Measurements from ENCODE around the gene MAP2K6. TPM values are rescaled to one million over a fixed set of nuclear protein-coding genes. Genes with fewer than 3 reads are reported as not detected.

The MAP2K6 gene
- total RNA-seq, 2 donors from 2014 or later: 4.4 to 34.6 TPM

DNA sequence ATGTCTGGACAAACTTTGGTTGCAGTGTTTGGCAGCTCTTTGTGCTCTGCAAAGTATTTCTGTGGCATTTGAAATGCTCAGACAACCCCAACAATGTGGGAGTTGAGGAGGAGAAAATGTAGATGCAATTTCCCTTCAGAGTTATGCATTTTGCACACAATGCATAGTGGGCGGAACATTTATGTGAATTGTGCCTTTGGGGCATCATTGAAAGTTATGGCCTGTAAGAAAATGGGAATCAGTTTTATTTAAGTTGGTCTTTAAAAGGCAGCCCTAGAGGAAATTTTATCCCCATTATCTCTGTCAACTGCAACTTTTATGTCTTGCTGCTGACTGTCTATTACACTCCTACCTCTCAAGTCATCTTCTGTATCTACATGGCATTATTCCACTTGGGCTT is 176.2 kb downstream of the MAP2K6 start:
- TF ChIP-seq, protein P1, sequence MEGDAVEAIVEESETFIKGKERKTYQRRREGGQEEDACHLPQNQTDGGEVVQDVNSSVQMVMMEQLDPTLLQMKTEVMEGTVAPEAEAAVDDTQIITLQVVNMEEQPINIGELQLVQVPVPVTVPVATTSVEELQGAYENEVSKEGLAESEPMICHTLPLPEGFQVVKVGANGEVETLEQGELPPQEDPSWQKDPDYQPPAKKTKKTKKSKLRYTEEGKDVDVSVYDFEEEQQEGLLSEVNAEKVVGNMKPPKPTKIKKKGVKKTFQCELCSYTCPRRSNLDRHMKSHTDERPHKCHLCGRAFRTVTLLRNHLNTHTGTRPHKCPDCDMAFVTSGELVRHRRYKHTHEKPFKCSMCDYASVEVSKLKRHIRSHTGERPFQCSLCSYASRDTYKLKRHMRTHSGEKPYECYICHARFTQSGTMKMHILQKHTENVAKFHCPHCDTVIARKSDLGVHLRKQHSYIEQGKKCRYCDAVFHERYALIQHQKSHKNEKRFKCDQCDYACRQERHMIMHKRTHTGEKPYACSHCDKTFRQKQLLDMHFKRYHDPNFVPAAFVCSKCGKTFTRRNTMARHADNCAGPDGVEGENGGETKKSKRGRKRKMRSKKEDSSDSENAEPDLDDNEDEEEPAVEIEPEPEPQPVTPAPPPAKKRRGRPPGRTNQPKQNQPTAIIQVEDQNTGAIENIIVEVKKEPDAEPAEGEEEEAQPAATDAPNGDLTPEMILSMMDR (IDR thresholded peaks at IDR 0.05): no peak
- no peak for TF ChIP-seq POLR2A (IDR thresholded peaks at IDR 0.05)
- WGBS, 2 donors: 96 to 100% methylated on average over 1 of the region's 1 CpG
- DNase-seq (no peak), ATAC-seq (no peak)
- peaks cover 11% of the 10 kb centered on the region for H3K4me1 ChIP-seq
- H3K4me3 ChIP-seq: no peak overlapping the region
- intact Hi-C loops (cut with DNase I): no loop called here
- H3K36me3 ChIP-seq (replicated peaks in 1 of 2; ENCODE audit: insufficient read depth in 1 of 2, low read depth in 2 of 2): no peaks in the 10 kb centered on the region
- H3K27ac ChIP-seq: no peak overlapping the region
- no peaks in the 10 kb centered on the region for H3K27me3 ChIP-seq
- H3K9me3 ChIP-seq: no peaks in the 10 kb centered on the region

DNA sequence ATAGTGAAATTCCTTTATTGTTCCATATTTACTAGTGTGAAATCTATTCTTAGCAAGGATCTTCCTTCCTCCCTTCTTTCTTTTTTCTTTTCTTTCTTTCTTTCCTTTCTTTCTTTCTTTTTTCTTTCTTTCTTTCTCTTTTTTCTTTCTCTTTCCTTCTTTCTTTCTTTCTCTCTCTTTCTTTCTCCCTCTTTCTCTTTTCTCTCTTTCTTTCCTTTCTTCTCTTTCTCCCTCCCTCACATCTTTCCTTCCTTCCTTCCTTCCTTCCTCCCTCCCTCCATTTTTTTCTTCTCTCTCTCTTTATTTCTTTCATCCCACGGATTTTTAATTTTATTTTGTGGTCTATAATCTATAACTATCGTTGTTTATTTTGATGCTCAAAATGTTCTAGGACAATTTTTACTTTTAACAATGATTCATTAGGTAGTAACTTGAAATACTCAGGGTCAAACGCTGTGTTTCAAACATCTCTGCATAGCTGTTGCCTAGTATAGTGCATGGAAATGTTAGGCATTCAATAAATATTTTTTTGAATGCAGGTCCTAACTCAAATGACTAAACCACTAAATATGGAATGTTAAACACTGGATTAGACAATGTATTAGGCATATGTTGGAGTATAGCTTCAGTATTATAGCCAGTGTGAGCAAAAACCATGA is 178.3 kb downstream of the MAP2K6 start:
- H3K27ac ChIP-seq: no peak overlapping the region
- intact Hi-C loops (cut with DNase I): no loop called here

GRCh38 chr17:69593351-69593715 is 178.8 kb downstream of the MAP2K6 start:
- no peaks in the 10 kb centered on the region for H3K9me3 ChIP-seq
- no peak overlapping the region for H3K4me3 ChIP-seq
- no peak for DNase-seq
- no peak overlapping the region for H3K27ac ChIP-seq
- no peak for ATAC-seq
- H3K4me1 ChIP-seq: peaks cover 9% of the 10 kb centered on the region
- no peaks in the 10 kb centered on the region for H3K27me3 ChIP-seq
- intact Hi-C loops (cut with DNase I): no loop called here
- TF ChIP-seq, protein P1 (IDR thresholded peaks at IDR 0.05): no peak
- TF ChIP-seq POLR2A (IDR thresholded peaks at IDR 0.05): no peak
- no peaks in the 10 kb centered on the region for H3K36me3 ChIP-seq (replicated peaks in 1 of 2; ENCODE audit: insufficient read depth in 1 of 2, low read depth in 2 of 2)
- 88 to 96% methylated on average over 2 of the region's 2 CpGs for WGBS, 2 donors

More for the DNA sequence above, 178.3 kb downstream of the MAP2K6 start:
- ATAC-seq (no peak), DNase-seq (no peak)
- Histone ChIP-seq H3K9me3 (no peaks in the 10 kb centered on the region), H3K4me3 (no peak overlapping the region), H3K27me3 (no peaks in the 10 kb centered on the region), H3K4me1 (peaks cover 11% of the 10 kb centered on the region), H3K36me3 (replicated peaks in 1 of 2; ENCODE audit: insufficient read depth in 1 of 2, low read depth in 2 of 2) (no peaks in the 10 kb centered on the region)
- no peak for TF ChIP-seq POLR2A (IDR thresholded peaks at IDR 0.05)
- TF ChIP-seq, protein P1 (IDR thresholded peaks at IDR 0.05): no peak
- 48 to 65% methylated on average over 3 of the region's 3 CpGs for WGBS, 2 donors

- 72 to 82% methylated on average over 2 of the region's 2 CpGs for WGBS, 2 donors
- intact Hi-C loops (cut with DNase I): no loop called here
Observed at GRCh38 chr17:69593716-69594115, 179.2 kb downstream of the MAP2K6 start.

More at GRCh38 chr17:69593716-69594115, 179.2 kb downstream of the MAP2K6 start:
- DNase-seq (no peak), ATAC-seq (no peak)
- no peak overlapping the region for H3K4me3 ChIP-seq
- no peaks in the 10 kb centered on the region for H3K27me3 ChIP-seq
- no peaks in the 10 kb centered on the region for H3K36me3 ChIP-seq (replicated peaks in 1 of 2; ENCODE audit: insufficient read depth in 1 of 2, low read depth in 2 of 2)
- H3K4me1 ChIP-seq: peaks cover 5% of the 10 kb centered on the region
- TF ChIP-seq, protein P1 (IDR thresholded peaks at IDR 0.05): no peak
- no peak for TF ChIP-seq POLR2A (IDR thresholded peaks at IDR 0.05)
- H3K9me3 ChIP-seq: no peaks in the 10 kb centered on the region
- H3K27ac ChIP-seq: no peak overlapping the region
